Stimulated activated naive B cell treated with anti-CD40 and anti-IgM and Interleukin-4, amounts not matched to agents 10 μg/mL and 1 μg/mL and 100 μg/mL, for 72 hours (primary cell): Measurements from ENCODE around the gene ACVRL1.
"Not testable (repeated sequence)": the region's sequence is repeated elsewhere in the genome, so short reads cannot be mapped to it uniquely, and the experiment has no call there.

Experiments used
- ATAC-seq, 2 donors: fragments of 150-1000 bp; cut with Tn5 transposase; replicated peaks; 2 replicates each; pipeline ENCODE4 v1.10.0; 2021; ENCODE audit warnings: moderate library complexity in 1 of 2
- DNase-seq: peaks from one replicate; pipeline ENCODE4 v3.0.0; 2021
- H3K27ac Mint-ChIP-seq: one replicate; pipeline ENCODE4 v1.8.0; 2022; ENCODE audit warnings: mild to moderate bottlenecking, mixed read lengths
- H3K27me3 Mint-ChIP-seq, 2 donors: one replicate each; pipeline ENCODE4 v1.8.0; 2022; ENCODE audit warnings: mixed read lengths in 2 of 2
- H3K36me3 Mint-ChIP-seq, 2 donors: one replicate each; pipeline ENCODE4 v1.8.0; 2022; ENCODE audit warnings: mixed read lengths in 2 of 2, mild to moderate bottlenecking in 1 of 2
- H3K4me1 Mint-ChIP-seq, 2 donors: one replicate each; pipeline ENCODE4 v1.8.0; 2022; ENCODE audit warnings: mixed read lengths in 2 of 2, mild to moderate bottlenecking in 1 of 2
- H3K4me3 Mint-ChIP-seq, 2 donors: one replicate each; pipeline ENCODE4 v1.8.0; 2022; ENCODE audit warnings: mild to moderate bottlenecking in 2 of 2, mixed read lengths in 2 of 2, moderate library complexity in 1 of 2
- H3K9me3 Mint-ChIP-seq, 2 donors: one replicate each; pipeline ENCODE4 v1.8.0; 2022; ENCODE audit warnings: mixed read lengths in 2 of 2, mild to moderate bottlenecking in 1 of 2

The ACVRL1 gene

GRCh38 chr12:51869496-51869865 lies 37.8 kb upstream of the ACVRL1 start:
- H3K9me3 Mint-ChIP-seq: no peaks in the 10 kb centered on the region
- no peak for DNase-seq
- peaks cover 80 to 83% of the 10 kb centered on the region in 2 donors for H3K27me3 Mint-ChIP-seq
- no peak overlapping the region for H3K4me3 Mint-ChIP-seq
- H3K4me1 Mint-ChIP-seq: peaks cover 26 to 42% of the 10 kb centered on the region in 2 donors
- H3K27ac Mint-ChIP-seq: no peak overlapping the region
- no peak for ATAC-seq
- no peaks in the 10 kb centered on the region for H3K36me3 Mint-ChIP-seq

GRCh38 chr12:51869931-51870330 lies 37.4 kb upstream of the ACVRL1 start:
- Mint-ChIP-seq H3K36me3 (no peaks in the 10 kb centered on the region), H3K9me3 (no peaks in the 10 kb centered on the region), H3K4me3 (peak overlapping the region in 1 of 2 donors; percentile 51), H3K27ac (no peak overlapping the region), H3K27me3 (peaks cover 77 to 79% of the 10 kb centered on the region in 2 donors), H3K4me1 (peaks cover 23 to 38% of the 10 kb centered on the region in 2 donors)
- DNase-seq: no peak
- no peak for ATAC-seq

GRCh38 chr12:51870504-51870903 lies 36.8 kb upstream of the ACVRL1 start:
- Mint-ChIP-seq H3K36me3 (no peaks in the 10 kb centered on the region), H3K4me1 (peaks cover 23 to 39% of the 10 kb centered on the region in 2 donors), H3K27ac (no peak overlapping the region), H3K27me3 (peaks cover 73 to 74% of the 10 kb centered on the region in 2 donors), H3K4me3 (peak overlapping the region; percentile 1 to 51), H3K9me3 (no peaks in the 10 kb centered on the region)
- DNase-seq (no peak), ATAC-seq (peak in 1 of 2 donors; percentile 35)

GRCh38 chr12:51871126-51871525 lies 36.2 kb upstream of the ACVRL1 start:
- H3K27me3 Mint-ChIP-seq: peaks cover 67 to 70% of the 10 kb centered on the region in 2 donors
- H3K4me3 Mint-ChIP-seq: no peak overlapping the region
- peaks cover 23 to 43% of the 10 kb centered on the region in 2 donors for H3K4me1 Mint-ChIP-seq
- no peak for DNase-seq
- no peak overlapping the region for H3K27ac Mint-ChIP-seq
- ATAC-seq: peak; percentile 41 to 45
- H3K36me3 Mint-ChIP-seq: no peaks in the 10 kb centered on the region
- H3K9me3 Mint-ChIP-seq: no peaks in the 10 kb centered on the region

- H3K9me3 Mint-ChIP-seq: no peaks in the 10 kb centered on the region
- H3K36me3 Mint-ChIP-seq: no peaks in the 10 kb centered on the region
- no peak for DNase-seq
- H3K4me3 Mint-ChIP-seq: no peak overlapping the region
- ATAC-seq: no peak
- no peak overlapping the region for H3K27ac Mint-ChIP-seq
- H3K4me1 Mint-ChIP-seq: peaks cover 23 to 43% of the 10 kb centered on the region in 2 donors
- H3K27me3 Mint-ChIP-seq: peaks cover 63 to 66% of the 10 kb centered on the region in 2 donors
Observed at GRCh38 chr12:51871918-51872688, 35.2 kb upstream of the ACVRL1 start.

GRCh38 chr12:51872689-51872981 lies 34.7 kb upstream of the ACVRL1 start:
- H3K27me3 Mint-ChIP-seq: peaks cover 57 to 61% of the 10 kb centered on the region in 2 donors
- no peak for ATAC-seq
- H3K9me3 Mint-ChIP-seq: no peaks in the 10 kb centered on the region
- peaks cover 23 to 43% of the 10 kb centered on the region in 2 donors for H3K4me1 Mint-ChIP-seq
- H3K36me3 Mint-ChIP-seq: no peaks in the 10 kb centered on the region
- no peak for DNase-seq
- H3K27ac Mint-ChIP-seq: no peak overlapping the region
- no peak overlapping the region for H3K4me3 Mint-ChIP-seq

- H3K4me3 Mint-ChIP-seq: no peak overlapping the region
- H3K27me3 Mint-ChIP-seq: peaks cover 50 to 54% of the 10 kb centered on the region in 2 donors
- H3K4me1 Mint-ChIP-seq: peaks cover 22 to 39% of the 10 kb centered on the region in 2 donors
- no peak for DNase-seq
- no peaks in the 10 kb centered on the region for H3K9me3 Mint-ChIP-seq
- H3K27ac Mint-ChIP-seq: no peak overlapping the region
- no peak for ATAC-seq
- H3K36me3 Mint-ChIP-seq: no peaks in the 10 kb centered on the region
Observed at GRCh38 chr12:51873251-51873994, 33.9 kb upstream of the ACVRL1 start.

- H3K9me3 Mint-ChIP-seq: no peaks in the 10 kb centered on the region
- ATAC-seq (no peak), DNase-seq (no peak)
- no peaks in the 10 kb centered on the region for H3K36me3 Mint-ChIP-seq
- H3K27me3 Mint-ChIP-seq: peaks cover 47 to 48% of the 10 kb centered on the region in 2 donors
- H3K4me3 Mint-ChIP-seq: no peak overlapping the region
- peaks cover 17 to 34% of the 10 kb centered on the region in 2 donors for H3K4me1 Mint-ChIP-seq
- no peak overlapping the region for H3K27ac Mint-ChIP-seq
Observed at GRCh38 chr12:51874000-51874399, 33.3 kb upstream of the ACVRL1 start.

GRCh38 chr12:51874486-51874885 lies 32.8 kb upstream of the ACVRL1 start:
- H3K27ac Mint-ChIP-seq: no peak overlapping the region
- no peak overlapping the region for H3K4me3 Mint-ChIP-seq
- no peaks in the 10 kb centered on the region for H3K36me3 Mint-ChIP-seq
- DNase-seq (no peak), ATAC-seq (no peak)
- peaks cover 16 to 30% of the 10 kb centered on the region in 2 donors for H3K4me1 Mint-ChIP-seq
- no peaks in the 10 kb centered on the region for H3K9me3 Mint-ChIP-seq
- H3K27me3 Mint-ChIP-seq: peaks cover 46 to 49% of the 10 kb centered on the region in 2 donors

GRCh38 chr12:51879102-51879501 lies 28.2 kb upstream of the ACVRL1 start:
- Mint-ChIP-seq H3K36me3 (no peaks in the 10 kb centered on the region), H3K4me1 (peaks cover 0 to 10% of the 10 kb centered on the region in 2 donors), H3K4me3 (no peak overlapping the region), H3K9me3 (no peaks in the 10 kb centered on the region), H3K27me3 (peaks cover 8 to 11% of the 10 kb centered on the region in 2 donors), H3K27ac (no peak overlapping the region)
- ATAC-seq (no peak), DNase-seq (no peak)

GRCh38 chr12:51883295-51883694 lies 24.0 kb upstream of the ACVRL1 start:
- Mint-ChIP-seq H3K4me3 (no peak overlapping the region), H3K36me3 (no peaks in the 10 kb centered on the region), H3K9me3 (peaks cover 0 to 4% of the 10 kb centered on the region in 2 donors), H3K27ac (no peak overlapping the region), H3K27me3 (peaks cover 3 to 10% of the 10 kb centered on the region in 2 donors), H3K4me1 (peaks cover 4 to 17% of the 10 kb centered on the region in 2 donors)
- no peak for DNase-seq
- no peak for ATAC-seq

GRCh38 chr12:51883998-51884675 lies 23.2 kb upstream of the ACVRL1 start:
- H3K27me3 Mint-ChIP-seq: peaks cover 5 to 10% of the 10 kb centered on the region in 2 donors
- ATAC-seq (no peak), DNase-seq (no peak)
- H3K36me3 Mint-ChIP-seq: no peaks in the 10 kb centered on the region
- H3K4me1 Mint-ChIP-seq: peaks cover 4 to 19% of the 10 kb centered on the region in 2 donors
- H3K4me3 Mint-ChIP-seq: no peak overlapping the region
- no peak overlapping the region for H3K27ac Mint-ChIP-seq
- peaks cover 0 to 4% of the 10 kb centered on the region in 2 donors for H3K9me3 Mint-ChIP-seq

- no peaks in the 10 kb centered on the region for H3K36me3 Mint-ChIP-seq
- peaks cover 0 to 4% of the 10 kb centered on the region in 2 donors for H3K9me3 Mint-ChIP-seq
- ATAC-seq: no peak
- DNase-seq: no peak
- no peak overlapping the region for H3K27ac Mint-ChIP-seq
- H3K27me3 Mint-ChIP-seq: peaks cover 5 to 6% of the 10 kb centered on the region in 2 donors
- no peak overlapping the region for H3K4me3 Mint-ChIP-seq
- H3K4me1 Mint-ChIP-seq: peaks cover 4 to 19% of the 10 kb centered on the region in 2 donors
Observed at GRCh38 chr12:51884676-51885229, 22.6 kb upstream of the ACVRL1 start.

- not testable (repeated sequence) for ATAC-seq, H3K36me3 Mint-ChIP-seq, H3K27me3 Mint-ChIP-seq, DNase-seq, H3K9me3 Mint-ChIP-seq
- peaks cover 4 to 19% of the 10 kb centered on the region in 2 donors for H3K4me1 Mint-ChIP-seq
- peak overlapping the region in 1 of 2 donors; percentile 52 for H3K4me3 Mint-ChIP-seq
- peak overlapping the region; percentile 91 for H3K27ac Mint-ChIP-seq
Observed at GRCh38 chr12:51885294-51886020, 21.8 kb upstream of the ACVRL1 start.
